Mesothelial cell of epicardium (in vitro differentiated cells): ENCODE data around the gene KLHDC4. TPM values are rescaled to one million over a fixed set of nuclear protein-coding genes. Genes with fewer than 3 reads are reported as not detected.

Experiments used
- DNase-seq, 2 experiments: peaks; one replicate each; pipeline ENCODE4 v3.0.0; 2021; ENCODE audit warnings: low spot score in 2 of 2; ENCODE audit not compliant: unreplicated experiment in 2 of 2
- H3K27ac Mint-ChIP-seq: 2 replicates; pipeline ENCODE4 v1.8.0; 2021; ENCODE audit warnings: mixed read lengths
- H3K27me3 Mint-ChIP-seq: 2 replicates; pipeline ENCODE4 v1.8.0; 2021; ENCODE audit warnings: low read depth, mixed read lengths
- H3K36me3 Mint-ChIP-seq: 2 replicates; pipeline ENCODE4 v1.8.0; 2021; ENCODE audit warnings: mixed read lengths
- H3K4me1 Mint-ChIP-seq: 2 replicates; pipeline ENCODE4 v1.8.0; 2021; ENCODE audit warnings: mixed read lengths
- H3K4me3 Mint-ChIP-seq: 2 replicates; pipeline ENCODE4 v1.8.0; 2021; ENCODE audit warnings: mild to moderate bottlenecking, moderate library complexity, mixed read lengths
- H3K9me3 Mint-ChIP-seq: 2 replicates; pipeline ENCODE4 v1.8.0; 2021; ENCODE audit warnings: mixed read lengths
- total RNA-seq: library from RNA; stranded (reverse); gene quantifications from 3 replicates; pipeline ENCODE4 v1.2.1, GENCODE V29; 2021
- TF ChIP-seq, protein P1 (sequence below): fragments of 200-600 bp; sonication (generic); IDR thresholded peaks from one replicate; pipeline ENCODE4 v1.5.0; 2021; ENCODE audit warnings: antibody characterized with exemption; ENCODE audit not compliant: unreplicated experiment

Gene KLHDC4
- total RNA-seq, 1 donor from 2014 or later: 52.7 TPM

DNA sequence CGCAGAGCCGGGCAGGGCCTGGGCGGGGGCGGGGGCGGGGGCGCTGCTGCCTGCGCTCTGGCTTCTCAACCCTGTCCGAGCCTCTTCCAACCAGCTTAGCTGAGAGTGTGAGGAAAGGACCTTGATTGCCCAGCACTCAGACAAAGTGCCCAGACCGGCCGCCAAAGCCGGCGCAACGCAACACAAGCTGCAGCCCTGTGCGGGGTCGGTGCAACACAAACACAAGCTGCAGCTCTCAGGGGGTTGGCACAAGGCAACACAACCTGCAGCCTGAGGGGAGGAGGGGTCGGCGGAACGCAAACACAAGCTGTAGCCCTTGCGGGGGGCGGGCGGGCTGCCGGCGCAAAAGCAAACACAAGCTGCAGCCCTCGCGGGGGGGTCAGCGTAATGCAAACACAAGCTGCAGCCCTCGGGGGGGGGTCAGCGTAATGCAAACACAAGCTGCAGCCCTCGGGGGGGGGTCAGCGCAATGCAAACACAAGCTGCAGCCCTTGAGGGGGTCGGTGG, 60.0 kb downstream of the KLHDC4 start:
- Mint-ChIP-seq H3K4me3 (no peak overlapping the region), H3K27ac (no peak overlapping the region)
- DNase-seq: no peak

DNA sequence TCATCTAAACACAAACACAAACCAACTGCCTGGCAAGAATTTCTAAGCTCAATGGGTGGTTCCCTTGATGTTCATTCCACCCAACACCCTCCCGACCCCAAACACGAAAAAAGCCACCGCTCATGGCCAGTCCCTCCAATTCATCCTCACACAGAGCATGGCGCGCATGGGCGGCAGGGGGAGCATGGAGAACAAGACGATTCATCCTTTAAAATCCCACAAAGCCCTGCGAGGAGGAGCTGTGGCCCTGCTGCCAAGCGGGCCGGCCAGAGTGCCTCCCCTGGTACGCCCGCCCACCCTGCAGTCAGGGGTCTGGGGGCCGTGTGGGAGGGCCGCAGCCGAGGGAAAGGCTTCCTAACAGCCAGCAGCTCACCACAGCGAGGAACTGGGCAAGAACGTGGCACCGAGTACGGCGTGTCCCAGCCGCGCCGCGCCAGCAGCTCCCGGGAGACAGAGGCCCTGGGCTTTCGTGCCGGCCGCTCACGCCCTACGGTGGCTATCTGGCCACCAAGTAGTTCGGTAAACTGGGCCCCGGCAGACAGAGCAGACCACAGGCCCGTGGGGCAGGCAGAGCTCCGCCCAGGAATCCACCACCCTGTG, 60.9 kb downstream of the KLHDC4 start:
- Mint-ChIP-seq H3K4me3 (no peak overlapping the region), H3K4me1 (no peaks in the 10 kb centered on the region), H3K27ac (no peak overlapping the region), H3K36me3 (peaks cover 8% of the 10 kb centered on the region), H3K9me3 (no peaks in the 10 kb centered on the region), H3K27me3 (no peaks in the 10 kb centered on the region)
- no peak for DNase-seq
- TF ChIP-seq, protein P1, sequence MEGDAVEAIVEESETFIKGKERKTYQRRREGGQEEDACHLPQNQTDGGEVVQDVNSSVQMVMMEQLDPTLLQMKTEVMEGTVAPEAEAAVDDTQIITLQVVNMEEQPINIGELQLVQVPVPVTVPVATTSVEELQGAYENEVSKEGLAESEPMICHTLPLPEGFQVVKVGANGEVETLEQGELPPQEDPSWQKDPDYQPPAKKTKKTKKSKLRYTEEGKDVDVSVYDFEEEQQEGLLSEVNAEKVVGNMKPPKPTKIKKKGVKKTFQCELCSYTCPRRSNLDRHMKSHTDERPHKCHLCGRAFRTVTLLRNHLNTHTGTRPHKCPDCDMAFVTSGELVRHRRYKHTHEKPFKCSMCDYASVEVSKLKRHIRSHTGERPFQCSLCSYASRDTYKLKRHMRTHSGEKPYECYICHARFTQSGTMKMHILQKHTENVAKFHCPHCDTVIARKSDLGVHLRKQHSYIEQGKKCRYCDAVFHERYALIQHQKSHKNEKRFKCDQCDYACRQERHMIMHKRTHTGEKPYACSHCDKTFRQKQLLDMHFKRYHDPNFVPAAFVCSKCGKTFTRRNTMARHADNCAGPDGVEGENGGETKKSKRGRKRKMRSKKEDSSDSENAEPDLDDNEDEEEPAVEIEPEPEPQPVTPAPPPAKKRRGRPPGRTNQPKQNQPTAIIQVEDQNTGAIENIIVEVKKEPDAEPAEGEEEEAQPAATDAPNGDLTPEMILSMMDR: no peak

More for the DNA sequence above, 60.0 kb downstream of the KLHDC4 start:
- Mint-ChIP-seq H3K9me3 (no peaks in the 10 kb centered on the region), H3K36me3 (peaks cover 8% of the 10 kb centered on the region), H3K4me1 (no peaks in the 10 kb centered on the region), H3K27me3 (no peaks in the 10 kb centered on the region)
- TF ChIP-seq, protein P1: no peak

DNA sequence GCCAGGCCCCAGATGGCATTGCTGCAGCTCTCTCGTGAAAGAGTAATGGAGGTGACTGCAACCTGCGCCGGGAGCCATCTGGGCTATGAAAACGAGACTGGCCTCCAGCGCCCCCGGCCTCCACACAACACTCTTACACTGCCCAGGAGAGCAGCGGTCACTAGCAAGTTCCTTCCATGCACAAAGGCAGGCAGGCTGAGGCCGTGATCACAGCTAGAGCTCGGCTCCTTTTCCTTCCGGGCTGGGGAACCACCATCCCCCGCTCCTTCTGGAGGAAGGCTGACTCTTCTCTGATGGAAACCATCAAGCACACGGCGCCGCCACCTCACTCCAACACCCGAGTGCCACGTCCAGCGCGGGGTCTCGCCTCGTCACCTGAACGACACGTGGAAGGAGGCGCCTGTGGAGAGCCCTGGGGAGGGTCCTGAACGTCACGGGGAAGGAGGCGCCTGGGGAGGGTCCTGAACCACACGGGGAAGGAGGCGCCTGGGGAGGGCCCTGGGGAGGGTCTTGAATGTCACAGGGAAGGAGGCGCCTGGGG, 61.9 kb downstream of the KLHDC4 start:
- H3K36me3 Mint-ChIP-seq: peaks cover 7% of the 10 kb centered on the region

DNA sequence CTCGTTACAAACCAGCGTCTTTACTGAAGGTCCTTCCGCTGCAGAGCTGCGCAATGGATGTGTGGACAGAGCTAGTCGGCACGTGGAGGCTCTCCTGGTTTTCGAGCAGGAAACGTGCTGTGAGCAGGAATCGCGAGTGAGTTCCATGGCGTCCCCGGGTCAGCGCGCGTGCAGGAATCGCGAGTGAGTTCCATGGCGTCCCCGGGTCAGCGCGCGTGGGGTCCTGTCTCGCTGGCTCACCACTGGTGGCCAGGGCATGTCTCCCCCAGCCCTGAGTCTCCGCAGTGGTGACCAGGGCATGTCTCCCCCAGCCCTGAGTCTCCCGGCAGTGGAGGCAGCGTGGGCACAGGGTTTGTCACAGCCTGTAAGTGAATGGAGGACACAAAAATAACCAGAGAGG, 62.7 kb downstream of the KLHDC4 start:
- H3K27me3 Mint-ChIP-seq: no peaks in the 10 kb centered on the region
- TF ChIP-seq, protein P1: no peak
- no peak for DNase-seq
- H3K9me3 Mint-ChIP-seq: no peaks in the 10 kb centered on the region
- peaks cover 3% of the 10 kb centered on the region for H3K36me3 Mint-ChIP-seq
- H3K27ac Mint-ChIP-seq: no peak overlapping the region
- no peaks in the 10 kb centered on the region for H3K4me1 Mint-ChIP-seq
- H3K4me3 Mint-ChIP-seq: no peak overlapping the region

More for the DNA sequence above, 61.9 kb downstream of the KLHDC4 start:
- TF ChIP-seq, protein P1: no peak
- H3K4me3 Mint-ChIP-seq: no peak overlapping the region
- H3K9me3 Mint-ChIP-seq: no peaks in the 10 kb centered on the region
- H3K4me1 Mint-ChIP-seq: no peaks in the 10 kb centered on the region
- H3K27ac Mint-ChIP-seq: no peak overlapping the region
- no peak for DNase-seq
- no peaks in the 10 kb centered on the region for H3K27me3 Mint-ChIP-seq

DNA sequence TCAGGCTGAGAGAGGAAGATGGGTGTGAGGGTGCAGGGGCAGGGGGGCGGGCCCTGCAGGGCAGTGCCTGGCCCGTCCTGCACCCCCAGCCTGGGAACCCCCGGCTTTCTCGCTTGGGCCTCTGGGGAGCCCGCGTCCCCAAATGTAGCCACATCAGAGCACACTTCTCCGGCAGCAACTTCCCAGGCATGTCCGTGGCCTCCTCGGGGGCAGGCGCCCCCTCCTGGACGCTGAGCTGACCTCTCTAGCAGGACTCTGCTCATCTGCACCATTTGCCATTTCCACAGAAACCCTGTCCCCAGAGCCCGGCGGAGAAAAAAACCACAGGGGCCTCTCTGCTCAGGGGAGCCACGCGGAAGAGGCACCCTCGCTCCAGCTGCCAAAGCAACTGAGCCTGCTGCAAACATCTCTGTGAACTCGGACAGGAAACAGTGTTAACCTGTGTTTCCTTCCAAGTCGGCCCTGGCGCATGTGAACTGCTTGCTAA, 63.4 kb downstream of the KLHDC4 start:
- Mint-ChIP-seq H3K36me3 (peaks cover 3% of the 10 kb centered on the region), H3K27me3 (no peaks in the 10 kb centered on the region), H3K9me3 (no peaks in the 10 kb centered on the region), H3K27ac (no peak overlapping the region), H3K4me3 (no peak overlapping the region), H3K4me1 (no peaks in the 10 kb centered on the region)
- no peak for DNase-seq
- TF ChIP-seq, protein P1: no peak
